Activated CD4-positive, alpha-beta T cell treated with anti-CD3 and anti-CD28 coated beads, Interleukin-2, amount 50 U/mL, for 48 hours (primary cell): ENCODE measurements around the gene GHRHR.

ENCODE experiments used
- DNase-seq, 2 experiments: peaks; one replicate each; pipeline ENCODE4 v3.0.0-alpha.2; 2020

GHRHR gene

GRCh38 chr7:30987178-30987577 lies 23.4 kb downstream of the GHRHR start:
- no peak for DNase-seq

GRCh38 chr7:30987936-30988335 lies 24.2 kb downstream of the GHRHR start:
- DNase-seq, result no peak

- no peak for DNase-seq
Measured at GRCh38 chr7:30988351-30989005, 24.7 kb downstream of the GHRHR start.

- DNase-seq, result no peak
Measured at GRCh38 chr7:30989008-30989823, 25.5 kb downstream of the GHRHR start.

GRCh38 chr7:30989824-30990672 lies 26.3 kb downstream of the GHRHR start:
- DNase-seq, result no peak

GRCh38 chr7:30990673-30991170 lies 27.0 kb downstream of the GHRHR start:
- DNase-seq, result no peak

GRCh38 chr7:30992414-30992813 lies 28.7 kb downstream of the GHRHR start:
- no peak for DNase-seq

GRCh38 chr7:30994206-30995100 lies 30.7 kb downstream of the GHRHR start:
- no peak for DNase-seq

GRCh38 chr7:30995536-30995935 lies 31.8 kb downstream of the GHRHR start:
- DNase-seq, result no peak

GRCh38 chr7:30996256-30996655 lies 32.5 kb downstream of the GHRHR start:
- DNase-seq, result no peak

- DNase-seq, result no peak
Measured at GRCh38 chr7:30996883-30997282, 33.1 kb downstream of the GHRHR start.

- DNase-seq, result no peak
Measured at GRCh38 chr7:30997316-30997715, 33.6 kb downstream of the GHRHR start.

GRCh38 chr7:30998180-30998579 lies 34.4 kb downstream of the GHRHR start:
- no peak for DNase-seq

- DNase-seq, result no peak
Measured at GRCh38 chr7:31000161-31000693, 36.5 kb downstream of the GHRHR start.

GRCh38 chr7:31000779-31001178 lies 37.0 kb downstream of the GHRHR start:
- DNase-seq, result no peak

GRCh38 chr7:31002256-31002655 lies 38.5 kb downstream of the GHRHR start:
- DNase-seq, result no peak

- no peak for DNase-seq
Measured at GRCh38 chr7:31003097-31003496, 39.3 kb downstream of the GHRHR start.

- no peak for DNase-seq
Measured at GRCh38 chr7:31003721-31004120, 40.0 kb downstream of the GHRHR start.

GRCh38 chr7:31004393-31004792 lies 40.6 kb downstream of the GHRHR start:
- DNase-seq, result no peak

GRCh38 chr7:31006857-31007256 lies 43.1 kb downstream of the GHRHR start:
- DNase-seq, result no peak

GRCh38 chr7:31007634-31008033 lies 43.9 kb downstream of the GHRHR start:
- DNase-seq, result no peak

- no peak for DNase-seq
Measured at GRCh38 chr7:31014826-31015225, 51.1 kb downstream of the GHRHR start.
